Hematopoietic multipotent progenitor cell treated with erythropoietin and hydrocortisone succinate and interleukin-3 and kit ligand, for 4 days (in vitro differentiated cells): ENCODE results near the gene DHH.
"Not testable (repeated sequence)": the region's sequence is repeated elsewhere in the genome, so short reads cannot be mapped to it uniquely, and the experiment has no call there.

Source experiments
- DNase-seq: peaks from one replicate; pipeline ENCODE4 v3.0.0-alpha.2; 2015

DHH gene

GRCh38 chr12:49068879-49069506 lies 25.6 kb downstream of the DHH start:
- no peak for DNase-seq

- no peak for DNase-seq
These were observed 28.5 kb downstream of the DHH start for GRCh38 chr12:49066120-49066519.

GRCh38 chr12:49064767-49065152 lies 29.8 kb downstream of the DHH start:
- DNase-seq = no peak

GRCh38 chr12:49061916-49062315 lies 32.7 kb downstream of the DHH start:
- not testable (repeated sequence) for DNase-seq

- DNase-seq = no peak
These were observed 33.4 kb downstream of the DHH start for GRCh38 chr12:49061157-49061650.

GRCh38 chr12:49060237-49061156 lies 34.1 kb downstream of the DHH start, which contains the start of gene KMT2D:
TSS of gene KMT2D (minus strand) at chr12:49060794. CDS start at chr12:49055324, 5,470 bp downstream.
- peak; percentile 97 for DNase-seq

GRCh38 chr12:49059299-49060171 lies 35.1 kb downstream of the DHH start:
- peak; percentile 41 for DNase-seq

GRCh38 chr12:49059045-49059298 lies 35.6 kb downstream of the DHH start:
- DNase-seq = no peak

- DNase-seq = no peak
These were observed 36.1 kb downstream of the DHH start for GRCh38 chr12:49058366-49059044.

- DNase-seq = peak; percentile 48
These were observed 36.7 kb downstream of the DHH start for GRCh38 chr12:49057888-49058287.

- peak; percentile 95 for DNase-seq
These were observed 38.4 kb downstream of the DHH start for GRCh38 chr12:49055978-49056754.

- DNase-seq = no peak
These were observed 39.5 kb downstream of the DHH start for GRCh38 chr12:49055092-49055491.

GRCh38 chr12:49054524-49054923 lies 40.1 kb downstream of the DHH start:
- DNase-seq = no peak

- DNase-seq = no peak
These were observed 40.5 kb downstream of the DHH start for GRCh38 chr12:49054096-49054495.

- no peak for DNase-seq
These were observed 42.0 kb downstream of the DHH start for GRCh38 chr12:49052451-49053208.

GRCh38 chr12:49051777-49052438 lies 42.7 kb downstream of the DHH start:
- no peak for DNase-seq

- DNase-seq = no peak
These were observed 43.2 kb downstream of the DHH start for GRCh38 chr12:49051373-49051764.

GRCh38 chr12:49050507-49051372 lies 43.9 kb downstream of the DHH start:
- DNase-seq = no peak

GRCh38 chr12:49049566-49050224 lies 44.9 kb downstream of the DHH start:
- DNase-seq = no peak
